Thyroid gland (tissue), 4 donors: ENCODE data around the gene ADGRF3. TPM values are rescaled to one million over a fixed set of nuclear protein-coding genes. Genes with fewer than 3 reads are reported as not detected.
"Not testable (repeated sequence)": the region's sequence is repeated elsewhere in the genome, so short reads cannot be mapped to it uniquely, and the experiment has no call there.

Experiments used
- DNase-seq, 2 donors: peaks; one replicate each; pipeline ENCODE4 v3.0.0-alpha.2; 2019
- H3K27ac ChIP-seq, 3 donors: fragments of 200-600 bp; sonication (generic); 1 replicate in 2 of 3; 2 replicates in 1 of 3; pipeline ENCODE4 v1.5.1; 2016 to 2019; ENCODE audit warnings: mild to moderate bottlenecking in 1 of 3, moderate library complexity in 1 of 3
- H3K27me3 ChIP-seq: fragments of 200-600 bp; sonication (generic); one replicate; pipeline ENCODE4 v1.5.1; 2019
- H3K36me3 ChIP-seq, 2 donors: fragments of 200-600 bp; sonication (generic); one replicate each; pipeline ENCODE4 v1.5.1; 2016 to 2019
- H3K4me1 ChIP-seq, 2 donors: fragments of 200-600 bp; sonication (generic); one replicate each; pipeline ENCODE4 v1.5.1; 2017 to 2019
- H3K4me3 ChIP-seq, 3 donors: fragments of 200-600 bp; sonication (generic); replicated peaks in 1 of 3; 1 replicate in 2 of 3; 2 replicates in 1 of 3; pipeline ENCODE4 v1.5.1; 2016; ENCODE audit warnings: mild to moderate bottlenecking in 1 of 3
- H3K9me3 ChIP-seq: fragments of 200-600 bp; sonication (generic); one replicate; pipeline ENCODE4 v1.5.1; 2017
- CTCF ChIP-seq, 6 experiments: fragments of 200-600 bp in 3 of 6; fragments of 450-650 bp in 3 of 6; sonication (generic) in 3 of 6; IDR thresholded peaks; one replicate each; pipeline ENCODE4 v1.5.1; 2016 to 2019; ENCODE audit warnings: antibody characterized with exemption in 6 of 6, mild to moderate bottlenecking in 2 of 6, inconsistent platforms in 1 of 6, moderate library complexity in 1 of 6
- POLR2A ChIP-seq, 2 donors: fragments of 450-650 bp; IDR thresholded peaks; one replicate each; pipeline ENCODE4 v1.6.1; 2017; ENCODE audit warnings: antibody characterized with exemption in 2 of 2, mild to moderate bottlenecking in 2 of 2, moderate library complexity in 1 of 2
- WGBS, 2 donors: methylation state at CpG; one replicate each; pipeline ENCODE4 v1.1.5; 2017; 5-methylcytosine and 5-hydroxymethylcytosine counted together
- intact Hi-C: fragments of 100-400 bp; cut with DNase I; formaldehyde crosslinking; loops from one replicate; pipeline ENCODE4 v1.15.1; 2023
- total RNA-seq, 4 donors: library from RNA; depleted of rRNA; stranded (reverse); fragments of >200 nt; gene quantifications; one replicate each; pipeline ENCODE4 v1.2.3, GENCODE V29; 2016

Gene ADGRF3
- total RNA-seq, 4 donors from 2014 or later: 0.15 to 0.38 TPM; not detected in 2

- intact Hi-C loops: no loop called here
- Histone ChIP-seq H3K4me1 (peaks cover 7 to 14% of the 10 kb centered on the region in 2 donors), H3K36me3 (no peaks in the 10 kb centered on the region), H3K27me3 (no peaks in the 10 kb centered on the region), H3K9me3 (no peaks in the 10 kb centered on the region), H3K27ac (no peak overlapping the region), H3K4me3 (no peak overlapping the region)
- DNase-seq: no peak
- TF ChIP-seq POLR2A (IDR thresholded peaks at IDR 0.05): no peak
- no peak for TF ChIP-seq CTCF (IDR thresholded peaks at IDR 0.05)
- 94 to 96% methylated on average over 4 of the region's 4 CpGs for WGBS, 2 donors
These were observed 78.4 kb downstream of the ADGRF3 start for GRCh38 chr2:26268213-26268612.

DNA sequence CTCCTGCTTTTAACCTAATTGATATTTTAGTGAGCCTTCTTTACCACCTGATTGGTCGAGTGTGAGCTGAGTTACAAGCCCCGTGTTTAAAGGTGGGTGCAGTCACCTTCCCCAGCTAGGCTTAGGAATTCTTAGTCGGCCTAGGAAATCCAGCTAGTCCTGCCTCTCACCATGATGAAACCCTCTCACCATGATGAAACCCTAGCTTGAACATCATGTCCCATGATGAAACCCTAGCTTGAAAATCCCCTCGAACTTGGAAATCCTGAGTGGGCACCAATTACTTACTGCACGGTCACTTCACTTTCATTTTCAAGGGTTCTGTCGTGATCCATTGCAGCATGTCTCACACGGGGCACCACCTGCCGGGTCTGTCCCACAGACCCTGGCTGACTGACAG is 87.8 kb downstream of the ADGRF3 start:
- 89% methylated on average over 8 of the region's 8 CpGs for WGBS, 2 donors
- H3K36me3 ChIP-seq, DNase-seq, H3K27me3 ChIP-seq, H3K4me1 ChIP-seq, H3K4me3 ChIP-seq, H3K27ac ChIP-seq, H3K9me3 ChIP-seq, intact Hi-C loops: not testable (repeated sequence)

Other genes with a start within 250 kb of the ADGRF3 start
- 1 to 10 TPM in 3 of 4 donors, under 1 TPM in 1; 0.49 to 2.8 (median 1.9) TPM for gene GAREM2, start 173.7 kb downstream of the ADGRF3 start, total RNA-seq
- 100 to 1,000 TPM; 113 to 149 (median 140) TPM for gene HADHA, start 102.2 kb downstream of the ADGRF3 start, total RNA-seq
- 100 to 1,000 TPM; 127 to 200 (median 184) TPM for gene HADHB, start 101.8 kb downstream of the ADGRF3 start, total RNA-seq
- 10 to 100 TPM; 16.7 to 31.2 (median 21.8) TPM for gene SELENOI, start 646 bp downstream of the ADGRF3 start, total RNA-seq
- gene DRC1, start 55.1 kb upstream of the ADGRF3 start, total RNA-seq: not detected
- under 1 TPM in 1 of 4 donors, not detected in 3; 0.67 TPM for gene OTOF, start 131.3 kb upstream of the ADGRF3 start, total RNA-seq